HG03442 (cell line): Measurements from ENCODE around the gene B3GALNT1.

Source experiments
- ATAC-seq: cut with Tn5 transposase; IDR thresholded peaks from one replicate; pipeline ENCODE4 v1.9.1; 2021; ENCODE audit warnings: mild to moderate bottlenecking, moderate library complexity; ENCODE audit not compliant: unreplicated experiment

The B3GALNT1 gene

GRCh38 chr3:161081633-161082032 lies 23.5 kb downstream of the B3GALNT1 start:
- peak; percentile 94 for ATAC-seq

DNA sequence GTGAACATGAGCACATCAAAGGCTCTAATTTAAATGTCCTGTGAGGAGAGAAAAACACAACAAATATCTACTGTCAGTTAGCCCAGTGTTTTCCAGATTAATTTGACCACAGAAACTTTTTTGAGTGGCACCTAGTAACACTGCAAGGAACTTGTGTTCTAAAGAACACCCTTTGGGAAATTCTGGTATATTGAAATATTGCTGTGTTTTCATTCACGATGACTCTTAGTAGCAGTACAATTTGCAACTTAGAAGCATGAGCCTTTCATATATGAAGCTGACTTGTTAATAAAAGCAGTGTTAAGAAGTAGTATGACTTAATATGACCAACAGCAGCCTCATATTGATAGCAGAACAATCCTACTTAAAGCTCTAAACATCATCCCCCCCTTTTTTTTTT lies 32.0 kb downstream of the B3GALNT1 start:
- no peak for ATAC-seq

- ATAC-seq, result no peak
These were observed 32.4 kb downstream of the B3GALNT1 start for GRCh38 chr3:161072751-161073150.

- ATAC-seq, result no peak
These were observed 32.9 kb downstream of the B3GALNT1 start for GRCh38 chr3:161072211-161072621.

GRCh38 chr3:161070980-161071663 lies 34.0 kb downstream of the B3GALNT1 start:
- ATAC-seq, result no peak

GRCh38 chr3:161070252-161070930 lies 34.8 kb downstream of the B3GALNT1 start:
- no peak for ATAC-seq

DNA sequence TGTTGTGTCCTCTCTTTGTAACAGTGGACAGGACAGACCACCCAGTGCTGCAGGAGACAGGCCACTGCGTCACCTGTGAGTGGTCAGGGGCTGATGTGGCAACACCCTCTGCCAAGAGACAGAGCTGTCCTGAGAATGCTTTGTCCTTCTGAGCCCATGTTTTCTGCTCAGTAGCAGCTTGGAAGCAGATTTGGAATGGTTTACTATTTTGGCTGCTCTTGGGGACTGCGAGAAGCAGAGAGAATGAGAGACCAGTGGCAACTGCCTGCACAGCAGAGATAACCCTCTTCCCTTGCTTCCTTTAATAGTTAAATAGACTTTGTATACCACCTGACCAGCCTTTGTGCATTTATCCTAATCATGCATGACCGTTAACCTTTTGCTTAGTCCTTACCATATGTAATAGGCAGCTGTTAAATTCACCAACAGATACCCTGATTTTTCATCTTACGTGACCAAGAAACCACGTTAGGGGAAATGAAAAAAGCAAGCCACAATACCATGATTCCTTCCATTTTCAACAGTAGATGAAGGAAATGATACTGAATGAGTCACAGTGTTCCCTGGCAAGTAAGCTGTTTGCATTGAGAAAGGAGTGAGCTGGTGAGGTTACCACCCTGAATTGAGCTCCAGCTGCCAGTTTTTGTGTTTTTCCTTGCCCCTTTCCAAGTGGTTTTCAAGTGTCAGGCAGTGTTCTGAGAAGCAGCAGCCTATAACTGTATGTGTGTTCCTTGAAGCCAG lies 35.5 kb downstream of the B3GALNT1 start:
- peak; percentile 95 for ATAC-seq

GRCh38 chr3:161067335-161067734 lies 37.8 kb downstream of the B3GALNT1 start:
- no peak for ATAC-seq

- ATAC-seq, result no peak
These were observed 38.2 kb downstream of the B3GALNT1 start for GRCh38 chr3:161066930-161067329.

DNA sequence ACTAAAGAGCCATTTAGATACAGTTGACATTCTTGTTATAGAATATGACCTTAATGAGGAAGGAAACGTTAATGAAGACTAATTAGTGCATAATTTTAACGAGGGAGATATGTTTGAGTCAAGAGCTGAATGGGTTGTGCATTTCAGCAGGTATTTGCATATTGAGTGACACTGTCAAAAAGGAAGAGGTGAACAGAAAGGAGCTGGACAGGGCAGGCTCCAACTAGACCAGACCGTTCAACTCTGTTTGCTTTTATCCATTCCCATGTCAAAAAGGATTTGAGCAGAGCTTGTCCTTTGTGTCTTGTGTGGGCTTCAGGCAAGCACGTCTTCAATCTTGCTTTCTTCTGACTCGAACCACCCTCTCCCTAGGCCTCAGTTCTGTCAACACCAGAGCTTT lies 40.7 kb downstream of the B3GALNT1 start:
- no peak for ATAC-seq

DNA sequence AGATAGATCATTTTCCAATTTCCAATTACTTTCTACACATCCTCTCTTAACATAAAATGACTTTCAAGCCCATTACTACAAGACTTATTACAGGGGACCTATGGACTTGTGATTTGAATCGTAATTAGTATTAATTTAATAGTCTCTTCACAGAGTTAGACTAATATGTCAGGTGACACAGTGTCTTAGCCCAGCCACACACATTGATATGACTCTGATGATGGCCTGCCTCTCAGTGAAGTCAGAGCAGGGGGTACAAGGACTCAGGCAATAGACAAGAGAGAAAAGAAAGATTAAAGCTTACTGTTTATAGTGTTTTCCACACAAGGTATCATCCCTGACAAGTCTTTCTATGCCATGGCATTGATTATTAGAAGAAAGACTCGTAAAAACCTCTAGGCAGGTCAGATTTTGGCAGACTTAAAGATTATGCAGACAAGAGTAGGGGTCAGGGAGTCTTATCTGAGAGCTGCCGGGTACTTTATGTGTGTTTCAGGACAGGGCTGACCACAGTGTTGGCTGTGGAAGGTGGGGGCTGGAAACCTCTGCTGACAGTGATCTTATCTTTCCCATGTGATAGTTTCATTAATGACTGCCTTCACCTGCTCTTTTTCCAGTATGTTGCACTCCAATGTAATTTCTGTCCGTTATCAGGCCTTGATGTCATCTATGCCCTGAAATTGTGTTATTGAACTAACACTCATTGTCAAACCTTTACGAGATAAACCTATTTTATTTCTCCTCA lies 50.1 kb downstream of the B3GALNT1 start:
- no peak for ATAC-seq

DNA sequence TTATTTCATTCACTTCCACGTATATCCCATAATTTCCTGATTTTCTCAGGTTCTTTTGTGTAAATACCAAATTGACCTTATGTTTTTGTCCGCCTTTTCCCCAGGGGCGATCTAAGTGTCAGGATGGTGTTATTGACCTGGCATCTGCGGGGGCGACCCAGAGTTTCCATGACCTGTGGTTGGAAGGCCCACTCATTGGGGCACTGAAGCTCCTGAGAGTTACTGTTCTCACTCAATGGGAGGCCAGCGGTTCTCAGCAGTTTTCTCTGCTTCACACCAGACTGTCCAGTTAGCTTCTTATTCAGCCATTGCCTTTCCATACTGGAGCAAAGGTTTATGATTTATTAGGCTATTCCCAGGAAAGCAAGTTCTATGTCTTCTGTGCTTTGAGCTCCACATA lies 53.3 kb downstream of the B3GALNT1 start:
- ATAC-seq, result no peak

DNA sequence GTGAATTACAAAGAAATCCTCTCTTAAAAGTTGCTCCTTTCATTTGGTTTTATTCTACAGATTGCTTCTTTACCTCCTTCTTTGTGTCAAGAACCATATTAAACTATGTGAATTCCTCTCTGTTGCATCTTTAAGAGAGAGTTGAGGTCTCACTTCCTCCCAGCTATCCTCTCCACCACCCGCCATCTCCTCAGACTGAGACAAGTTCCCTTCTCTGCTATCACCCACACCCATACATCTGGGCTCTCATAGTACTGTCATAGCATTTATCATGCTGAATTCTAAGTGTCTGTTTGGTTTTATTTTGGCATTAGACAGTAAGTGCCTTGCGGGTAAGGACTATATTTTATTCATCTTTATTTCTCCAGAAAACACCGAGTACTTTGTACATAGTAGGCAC lies 54.2 kb downstream of the B3GALNT1 start:
- ATAC-seq, result no peak

- no peak for ATAC-seq
These were observed 55.4 kb downstream of the B3GALNT1 start for GRCh38 chr3:161049683-161050248.

DNA sequence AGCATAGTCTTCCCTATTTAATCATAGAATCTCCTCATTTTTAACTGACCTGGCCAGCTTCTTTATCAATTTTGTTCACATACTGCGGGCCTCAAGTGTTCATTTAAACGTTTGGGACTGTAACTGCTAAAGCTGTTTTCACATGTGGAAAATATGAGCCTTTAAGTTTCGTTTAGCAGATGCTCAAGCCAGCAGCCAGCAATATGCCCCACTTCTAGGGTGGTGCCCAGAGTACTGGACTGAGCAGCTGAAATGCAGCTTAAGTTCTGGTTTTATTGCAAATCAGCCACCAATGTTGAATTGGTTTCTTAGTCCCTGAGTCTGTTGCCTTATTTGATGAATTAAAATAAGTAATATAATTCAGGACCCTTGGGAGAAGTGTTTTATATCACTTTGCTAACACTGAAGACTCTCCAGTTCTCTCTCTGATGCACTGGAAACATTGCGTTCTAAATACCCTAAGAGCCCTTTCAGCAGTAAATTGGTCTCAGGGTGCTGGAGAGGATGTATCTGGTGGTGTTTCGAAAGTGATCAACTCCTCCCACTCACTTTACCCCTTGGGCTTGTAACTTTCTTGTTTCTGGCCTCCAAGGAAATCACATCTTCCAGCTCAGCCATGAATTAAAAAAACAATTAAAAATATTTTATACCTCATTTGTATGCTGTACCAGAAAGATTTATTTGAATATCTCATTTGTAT lies 61.7 kb downstream of the B3GALNT1 start:
- peak; percentile 76 for ATAC-seq

- ATAC-seq, result peak; percentile 44
These were observed 63.1 kb downstream of the B3GALNT1 start for GRCh38 chr3:161042023-161042501.

- no peak for ATAC-seq
These were observed 66.4 kb downstream of the B3GALNT1 start for GRCh38 chr3:161038725-161039124.

GRCh38 chr3:161035711-161036110 lies 69.4 kb downstream of the B3GALNT1 start:
- no peak for ATAC-seq

DNA sequence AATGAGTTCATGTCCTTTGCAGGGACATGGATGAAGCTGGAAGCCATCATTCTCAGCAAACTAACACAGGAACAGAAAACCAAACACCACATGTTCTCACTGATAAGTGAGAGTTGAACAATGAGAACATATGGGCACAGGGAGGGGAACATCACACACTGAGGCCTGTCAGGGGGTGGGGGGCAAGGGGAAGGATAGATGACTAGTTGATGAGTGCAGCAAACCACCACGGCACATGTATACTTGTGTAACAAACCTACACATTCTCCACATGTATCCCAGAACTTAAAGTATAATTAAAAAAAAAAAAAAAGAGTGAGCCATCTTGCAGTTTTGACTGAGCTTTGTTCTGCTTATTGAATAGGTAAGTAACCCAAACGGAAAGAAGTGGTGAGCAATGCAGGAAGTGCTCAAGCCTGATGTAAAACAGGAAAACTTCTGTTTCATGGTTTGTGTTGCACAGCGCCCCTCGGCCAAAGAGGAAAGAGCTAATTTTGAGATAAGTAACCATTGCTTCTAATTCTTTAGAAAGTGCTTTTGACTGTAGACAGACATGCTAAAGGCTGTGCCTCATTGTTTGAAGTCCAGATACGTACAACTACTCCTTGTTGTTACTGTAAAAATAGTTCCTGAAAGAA lies 70.1 kb downstream of the B3GALNT1 start:
- ATAC-seq, result peak; percentile 87
